OCI-LY1 (cell line): ENCODE data around the gene MTHFS.

Source experiments
- EZH2 ChIP-seq: fragments of 200-600 bp; sonication (generic), shearing (Covaris generic); IDR thresholded peaks from 2 replicates; pipeline ENCODE4 v1.8.0; 2017; ENCODE audit warnings: borderline replicate concordance, mixed run types, mild to moderate bottlenecking, antibody characterized with exemption, low read length, moderate library complexity, mixed read lengths
- TF ChIP-seq, protein P1 (sequence below): fragments of 200-600 bp; sonication (generic), shearing (Covaris generic); IDR thresholded peaks from 2 replicates; pipeline ENCODE4 v1.5.1; 2017; ENCODE audit warnings: mild to moderate bottlenecking, antibody characterized with exemption, low read length, moderate library complexity, mixed read lengths

DNA sequence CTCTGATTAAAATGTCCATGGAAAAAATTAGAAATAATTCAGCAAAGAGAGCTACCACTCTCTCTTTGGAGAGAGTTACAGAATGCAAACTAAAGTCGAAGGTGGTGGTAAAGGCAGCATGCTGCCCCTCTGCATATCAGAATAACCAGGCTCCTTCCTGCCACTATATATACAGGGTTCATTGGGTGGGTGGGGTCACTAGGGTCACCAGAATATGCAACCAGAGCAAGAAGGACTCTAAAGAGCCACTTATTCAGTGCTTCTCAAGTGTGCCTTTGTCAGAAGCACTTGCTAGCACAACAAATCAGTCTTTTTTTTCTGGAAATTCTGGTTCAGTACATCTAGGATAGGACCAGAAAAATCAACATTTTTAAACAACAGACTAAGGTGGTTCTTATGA, 70.0 kb downstream of the MTHFS start:
- TF ChIP-seq, protein P1, sequence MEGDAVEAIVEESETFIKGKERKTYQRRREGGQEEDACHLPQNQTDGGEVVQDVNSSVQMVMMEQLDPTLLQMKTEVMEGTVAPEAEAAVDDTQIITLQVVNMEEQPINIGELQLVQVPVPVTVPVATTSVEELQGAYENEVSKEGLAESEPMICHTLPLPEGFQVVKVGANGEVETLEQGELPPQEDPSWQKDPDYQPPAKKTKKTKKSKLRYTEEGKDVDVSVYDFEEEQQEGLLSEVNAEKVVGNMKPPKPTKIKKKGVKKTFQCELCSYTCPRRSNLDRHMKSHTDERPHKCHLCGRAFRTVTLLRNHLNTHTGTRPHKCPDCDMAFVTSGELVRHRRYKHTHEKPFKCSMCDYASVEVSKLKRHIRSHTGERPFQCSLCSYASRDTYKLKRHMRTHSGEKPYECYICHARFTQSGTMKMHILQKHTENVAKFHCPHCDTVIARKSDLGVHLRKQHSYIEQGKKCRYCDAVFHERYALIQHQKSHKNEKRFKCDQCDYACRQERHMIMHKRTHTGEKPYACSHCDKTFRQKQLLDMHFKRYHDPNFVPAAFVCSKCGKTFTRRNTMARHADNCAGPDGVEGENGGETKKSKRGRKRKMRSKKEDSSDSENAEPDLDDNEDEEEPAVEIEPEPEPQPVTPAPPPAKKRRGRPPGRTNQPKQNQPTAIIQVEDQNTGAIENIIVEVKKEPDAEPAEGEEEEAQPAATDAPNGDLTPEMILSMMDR = no peak
- TF ChIP-seq EZH2 = no peak
